Astrocyte of the hippocampus (primary cell): ENCODE results near the gene OTUB2.
"Not testable (repeated sequence)": the region's sequence is repeated elsewhere in the genome, so short reads cannot be mapped to it uniquely, and the experiment has no call there.

Source experiments
- DNase-seq: peaks from one replicate; pipeline ENCODE4 v3.0.0; 2011; ENCODE audit warnings: low read depth, low spot score

The OTUB2 gene

GRCh38 chr14:94056579-94057308 is 30.6 kb downstream of the OTUB2 start:
- DNase-seq = no peak

- DNase-seq = no peak
These were observed 32.1 kb downstream of the OTUB2 start for GRCh38 chr14:94058128-94058673.

- no peak for DNase-seq
These were observed 32.6 kb downstream of the OTUB2 start for GRCh38 chr14:94058674-94059138.

- DNase-seq = no peak
These were observed 33.9 kb downstream of the OTUB2 start for GRCh38 chr14:94059998-94060397.

- DNase-seq = peak; percentile 84
These were observed 36.3 kb downstream of the OTUB2 start for GRCh38 chr14:94062344-94062940.

GRCh38 chr14:94066089-94066676 is 40.0 kb downstream of the OTUB2 start:
- peak; percentile 50 for DNase-seq

GRCh38 chr14:94072076-94072475 is 45.9 kb downstream of the OTUB2 start:
- DNase-seq = not testable (repeated sequence)

GRCh38 chr14:94074534-94074933 is 48.4 kb downstream of the OTUB2 start:
- DNase-seq = no peak

GRCh38 chr14:94075008-94075407 is 48.9 kb downstream of the OTUB2 start:
- no peak for DNase-seq

- no peak for DNase-seq
These were observed 51.1 kb downstream of the OTUB2 start for GRCh38 chr14:94077111-94077821.

- DNase-seq = no peak
These were observed 51.7 kb downstream of the OTUB2 start for GRCh38 chr14:94077823-94078222.

GRCh38 chr14:94079891-94080620 is 53.9 kb downstream of the OTUB2 start:
- DNase-seq = peak; percentile 64

- DNase-seq = peak; percentile 98
These were observed 54.7 kb downstream of the OTUB2 start, which contains the start of the genes DDX24 and IFI27L1 for GRCh38 chr14:94080621-94081385. Gene DDX24, minus strand, starts transcription at chr14:94081202. Its CDS starts 1,460 bp downstream, at chr14:94079742. Gene IFI27L1, plus strand, starts transcription at chr14:94081310. Its CDS starts 15,628 bp downstream, at chr14:94096938.

- DNase-seq = no peak
These were observed 55.3 kb downstream of the OTUB2 start for GRCh38 chr14:94081386-94081820.

- no peak for DNase-seq
These were observed 61.8 kb downstream of the OTUB2 start for GRCh38 chr14:94087891-94088290.

- no peak for DNase-seq
These were observed 62.4 kb downstream of the OTUB2 start for GRCh38 chr14:94088516-94088915.

GRCh38 chr14:94089479-94089878 is 63.3 kb downstream of the OTUB2 start:
- DNase-seq = no peak

GRCh38 chr14:94093418-94093817 is 67.3 kb downstream of the OTUB2 start:
- DNase-seq = no peak

- DNase-seq = peak; percentile 76
These were observed 71.0 kb downstream of the OTUB2 start for GRCh38 chr14:94097091-94097490.
